Activated T-helper 1 cell treated with anti-CD3 and anti-CD28 coated beads, Interleukin-12 subunit alpha, Interleukin-12 subunit beta, Interleukin-2, Interleukin-4 antibody, amounts not matched to agents 30 ng/mL and 10 ng/mL and 1 ng/mL, durations not matched to agents 14 hours and 24 hours and 36 hours (primary cell): ENCODE data around the gene GABRA4. TPM values are rescaled to one million over a fixed set of nuclear protein-coding genes. Genes with fewer than 3 reads are reported as not detected.
A peak's percentile ranks its signal among the peaks of the same experiment; 100 is the strongest.

Experiments used
- DNase-seq: peaks from one replicate; pipeline ENCODE4 v3.0.0; 2021; ENCODE audit warnings: low spot score
- H3K27ac Mint-ChIP-seq: one replicate; pipeline ENCODE4 v1.8.0; 2021; ENCODE audit warnings: mild to moderate bottlenecking, mixed read lengths
- H3K27me3 Mint-ChIP-seq: one replicate; pipeline ENCODE4 v1.8.0; 2022; ENCODE audit warnings: mild to moderate bottlenecking, moderate library complexity, mixed read lengths; ENCODE audit not compliant: insufficient read depth
- H3K36me3 Mint-ChIP-seq: one replicate; pipeline ENCODE4 v1.8.0; 2021; ENCODE audit warnings: low read depth, mixed read lengths
- H3K4me1 Mint-ChIP-seq: one replicate; pipeline ENCODE4 v1.8.0; 2021; ENCODE audit warnings: low read depth, mixed read lengths
- H3K4me3 Mint-ChIP-seq: one replicate; pipeline ENCODE4 v1.8.0; 2021; ENCODE audit warnings: mild to moderate bottlenecking, moderate library complexity, mixed read lengths
- H3K9me3 Mint-ChIP-seq: one replicate; pipeline ENCODE4 v1.8.0; 2021; ENCODE audit warnings: mixed read lengths
- intact Hi-C: fragments of 100-400 bp; cut with micrococcal nuclease; formaldehyde crosslinking; loops from one replicate; pipeline ENCODE4 v1.15.1; 2024
- total RNA-seq: library from RNA; stranded (reverse); gene quantifications from 2 replicates; pipeline ENCODE4 v1.2.3, GENCODE V29; 2022

The GABRA4 gene
- total RNA-seq, 1 donor from 2014 or later, result not detected

GRCh38 chr4:47002580-47002979, 9.2 kb upstream of the GABRA4 start:
- Mint-ChIP-seq H3K4me1 (no peaks in the 10 kb centered on the region), H3K36me3 (no peaks in the 10 kb centered on the region), H3K27me3 (peaks cover 14% of the 10 kb centered on the region), H3K4me3 (no peak overlapping the region), H3K27ac (no peak overlapping the region), H3K9me3 (no peaks in the 10 kb centered on the region)
- intact Hi-C loops, result no loop called here
- no peak for DNase-seq

GRCh38 chr4:47000406-47000805, 7.0 kb upstream of the GABRA4 start:
- no peak for DNase-seq
- Mint-ChIP-seq H3K9me3 (no peaks in the 10 kb centered on the region), H3K36me3 (no peaks in the 10 kb centered on the region), H3K4me3 (no peak overlapping the region), H3K4me1 (no peaks in the 10 kb centered on the region), H3K27ac (no peak overlapping the region), H3K27me3 (peaks cover 24% of the 10 kb centered on the region)
- intact Hi-C loops, result no loop called here

DNA sequence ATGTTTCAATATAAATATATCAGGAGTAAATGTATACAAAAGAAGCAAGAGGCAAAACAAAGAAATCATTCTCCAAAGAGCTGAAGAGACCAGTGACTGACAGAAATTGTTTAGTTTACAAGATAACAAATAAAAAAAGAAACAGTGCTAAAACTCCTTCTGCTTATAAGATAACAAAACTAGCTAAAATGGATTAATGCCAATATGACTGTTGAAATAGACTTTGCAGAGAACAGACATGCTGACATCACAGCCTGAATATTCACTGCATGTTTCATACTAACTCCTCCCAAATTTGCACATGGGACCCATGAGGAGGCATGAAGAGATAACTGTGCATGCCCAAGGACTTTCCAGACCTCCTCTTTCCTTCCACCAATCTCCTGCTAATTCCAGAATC, 6.2 kb upstream of the GABRA4 start:
- H3K27ac Mint-ChIP-seq, result no peak overlapping the region
- peaks cover 31% of the 10 kb centered on the region for H3K27me3 Mint-ChIP-seq
- H3K9me3 Mint-ChIP-seq, result no peaks in the 10 kb centered on the region
- intact Hi-C loops, result no loop called here
- DNase-seq, result no peak
- no peaks in the 10 kb centered on the region for H3K36me3 Mint-ChIP-seq
- H3K4me3 Mint-ChIP-seq, result no peak overlapping the region
- no peaks in the 10 kb centered on the region for H3K4me1 Mint-ChIP-seq

GRCh38 chr4:46994007-46994405, 625 bp upstream of the GABRA4 start:
- Mint-ChIP-seq H3K9me3 (no peaks in the 10 kb centered on the region), H3K27me3 (peaks cover 53% of the 10 kb centered on the region), H3K4me3 (peak overlapping the region; percentile 37), H3K27ac (no peak overlapping the region), H3K36me3 (no peaks in the 10 kb centered on the region), H3K4me1 (peaks cover 5% of the 10 kb centered on the region)
- intact Hi-C loops, result no loop called here
- DNase-seq, result no peak

- Mint-ChIP-seq H3K27me3 (peaks cover 48% of the 10 kb centered on the region), H3K4me1 (peaks cover 5% of the 10 kb centered on the region), H3K27ac (no peak overlapping the region), H3K4me3 (no peak overlapping the region), H3K9me3 (no peaks in the 10 kb centered on the region), H3K36me3 (no peaks in the 10 kb centered on the region)
- intact Hi-C loops, result no loop called here
- no peak for DNase-seq
Observed at GRCh38 chr4:46992338-46992737, 1.0 kb downstream of the GABRA4 start.

DNA sequence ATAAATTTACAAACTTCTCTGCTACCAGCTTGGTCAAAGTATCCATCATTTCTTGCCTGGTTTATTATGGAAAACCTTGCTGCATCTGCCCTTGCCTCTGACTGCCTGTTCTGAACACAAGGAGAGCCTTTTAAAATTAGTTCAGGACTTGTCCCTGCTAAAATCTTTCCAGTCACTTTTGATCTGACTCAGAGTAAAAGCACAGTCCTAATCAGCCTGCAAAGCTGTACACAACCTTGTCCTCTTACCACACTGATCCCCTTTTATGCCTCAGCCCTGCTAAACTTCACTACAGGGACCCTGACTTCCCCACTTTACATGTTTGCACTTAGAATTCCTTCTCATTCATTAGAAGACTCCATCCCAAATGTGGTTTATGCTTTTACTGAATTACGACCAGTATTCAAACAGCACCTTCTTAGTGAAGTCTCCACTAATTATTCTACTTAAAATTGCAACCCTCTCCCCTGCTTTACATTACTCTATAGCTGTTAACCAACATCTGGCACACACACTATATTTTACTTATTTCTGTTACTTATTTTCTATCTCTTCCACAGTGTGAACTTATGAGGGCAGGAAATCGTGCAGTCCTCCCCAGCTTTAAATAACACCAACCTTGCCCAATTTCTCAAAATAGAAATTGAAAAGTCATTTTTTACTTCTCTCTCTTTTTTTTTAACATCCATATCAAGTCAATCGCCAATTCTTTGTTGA, 6.3 kb downstream of the GABRA4 start:
- intact Hi-C loops, result no loop called here
- Mint-ChIP-seq H3K36me3 (no peaks in the 10 kb centered on the region), H3K4me1 (no peaks in the 10 kb centered on the region), H3K9me3 (no peaks in the 10 kb centered on the region), H3K27ac (no peak overlapping the region), H3K4me3 (no peak overlapping the region), H3K27me3 (peaks cover 12% of the 10 kb centered on the region)
- DNase-seq, result no peak

GRCh38 chr4:46984781-46985180, 8.6 kb downstream of the GABRA4 start:
- H3K27ac Mint-ChIP-seq, result no peak overlapping the region
- no peaks in the 10 kb centered on the region for H3K9me3 Mint-ChIP-seq
- no peak for DNase-seq
- no peaks in the 10 kb centered on the region for H3K36me3 Mint-ChIP-seq
- peaks cover 4% of the 10 kb centered on the region for H3K27me3 Mint-ChIP-seq
- H3K4me3 Mint-ChIP-seq, result no peak overlapping the region
- intact Hi-C loops, result no loop called here
- H3K4me1 Mint-ChIP-seq, result no peaks in the 10 kb centered on the region

GRCh38 chr4:46980851-46981250, 12.5 kb downstream of the GABRA4 start:
- Mint-ChIP-seq H3K27ac (no peak overlapping the region), H3K9me3 (no peaks in the 10 kb centered on the region), H3K4me1 (no peaks in the 10 kb centered on the region), H3K27me3 (peaks cover 2% of the 10 kb centered on the region), H3K4me3 (no peak overlapping the region), H3K36me3 (no peaks in the 10 kb centered on the region)
- intact Hi-C loops, result no loop called here
- no peak for DNase-seq

DNA sequence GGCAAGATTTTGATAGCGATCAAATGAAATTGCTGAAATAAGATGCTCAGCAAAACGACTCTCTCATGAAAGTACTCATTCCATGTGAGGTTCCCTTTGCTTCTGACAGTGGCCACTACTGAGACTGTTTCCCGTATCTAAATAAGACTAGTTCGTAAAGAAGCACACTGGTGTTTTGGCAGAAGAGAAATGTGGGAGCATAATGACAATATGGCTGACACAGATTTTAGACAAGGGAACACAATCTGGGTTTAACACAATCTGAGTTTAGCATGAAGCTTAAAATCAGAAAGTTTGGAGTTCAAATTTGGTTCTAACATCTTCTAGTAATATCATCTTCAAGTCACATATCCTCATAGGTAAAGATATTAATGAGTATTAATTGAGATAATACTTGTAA, 13.7 kb downstream of the GABRA4 start:
- H3K4me1 Mint-ChIP-seq, result no peaks in the 10 kb centered on the region
- no peak overlapping the region for H3K4me3 Mint-ChIP-seq
- no peaks in the 10 kb centered on the region for H3K9me3 Mint-ChIP-seq
- DNase-seq, result no peak
- intact Hi-C loops, result no loop called here
- no peaks in the 10 kb centered on the region for H3K36me3 Mint-ChIP-seq
- no peak overlapping the region for H3K27ac Mint-ChIP-seq
- H3K27me3 Mint-ChIP-seq, result peaks cover 2% of the 10 kb centered on the region

DNA sequence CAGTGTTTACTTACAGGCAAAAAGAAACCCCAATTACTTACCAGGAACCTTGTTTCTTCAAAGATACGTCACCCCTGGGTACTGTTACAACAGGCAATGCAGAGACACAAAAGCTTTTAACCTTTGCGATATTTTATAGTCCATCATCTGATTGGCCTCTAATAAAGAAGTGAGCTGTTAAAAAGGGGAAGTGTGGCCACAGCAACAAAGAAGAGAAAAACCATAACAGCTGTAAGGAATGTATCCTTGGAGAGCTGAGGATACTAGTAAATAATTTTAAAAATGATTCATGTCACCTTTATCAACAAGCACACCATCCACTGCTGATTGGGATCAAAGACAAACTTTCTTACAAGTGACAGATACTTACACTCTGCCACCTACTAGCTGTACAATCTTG, 14.1 kb downstream of the GABRA4 start:
- no peaks in the 10 kb centered on the region for H3K36me3 Mint-ChIP-seq

GRCh38 chr4:46977245-46977644, 16.1 kb downstream of the GABRA4 start:
- no peak for DNase-seq
- peaks cover 2% of the 10 kb centered on the region for H3K27me3 Mint-ChIP-seq
- intact Hi-C loops, result no loop called here
- H3K36me3 Mint-ChIP-seq, result no peaks in the 10 kb centered on the region
- H3K4me1 Mint-ChIP-seq, result no peaks in the 10 kb centered on the region
- no peak overlapping the region for H3K27ac Mint-ChIP-seq
- H3K9me3 Mint-ChIP-seq, result no peaks in the 10 kb centered on the region
- H3K4me3 Mint-ChIP-seq, result no peak overlapping the region

More for the DNA sequence above, 14.1 kb downstream of the GABRA4 start:
- Mint-ChIP-seq H3K4me3 (no peak overlapping the region), H3K9me3 (no peaks in the 10 kb centered on the region), H3K4me1 (no peaks in the 10 kb centered on the region), H3K27ac (no peak overlapping the region), H3K27me3 (peaks cover 2% of the 10 kb centered on the region)
- no peak for DNase-seq
- intact Hi-C loops, result no loop called here

DNA sequence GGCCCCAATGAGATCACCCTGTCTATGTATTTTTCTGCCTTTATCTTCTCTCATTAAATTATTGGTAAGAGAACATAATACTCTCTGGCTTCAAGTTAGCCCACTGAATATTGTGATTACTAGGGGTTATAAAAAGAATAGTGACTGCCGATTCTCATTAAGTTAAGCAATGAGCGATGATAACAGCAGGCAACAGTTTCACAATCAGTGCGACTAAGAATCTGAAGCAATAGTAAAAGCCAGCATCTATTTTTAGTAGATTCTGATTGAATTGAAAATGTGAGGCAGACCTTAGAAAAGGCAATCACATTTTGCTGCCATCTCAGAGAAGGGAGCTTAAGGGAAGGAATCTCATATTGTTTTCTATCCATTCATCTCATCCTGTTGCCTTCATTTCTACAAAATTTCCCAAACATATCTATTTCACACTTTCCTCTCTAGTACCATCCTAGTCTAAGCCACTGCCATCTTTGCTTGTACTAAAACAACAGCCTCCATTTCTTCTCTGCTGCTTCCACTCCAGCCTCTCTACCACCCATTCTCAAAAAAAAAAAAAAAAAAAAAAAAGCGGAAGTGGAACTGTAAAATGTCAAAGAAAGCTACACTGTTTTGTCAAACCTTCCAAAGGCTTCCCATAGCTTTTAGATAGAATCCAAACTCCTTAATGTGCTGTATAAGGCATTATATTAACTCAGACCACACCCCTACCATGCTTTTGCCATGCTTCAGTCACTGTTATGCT, 17.4 kb downstream of the GABRA4 start:
- no peaks in the 10 kb centered on the region for H3K4me1 Mint-ChIP-seq
- H3K4me3 Mint-ChIP-seq, result no peak overlapping the region
- H3K9me3 Mint-ChIP-seq, result no peaks in the 10 kb centered on the region
- no peak for DNase-seq
- no peak overlapping the region for H3K27ac Mint-ChIP-seq
- H3K27me3 Mint-ChIP-seq, result peaks cover 2% of the 10 kb centered on the region
- H3K36me3 Mint-ChIP-seq, result no peaks in the 10 kb centered on the region
- intact Hi-C loops, result no loop called here

DNA sequence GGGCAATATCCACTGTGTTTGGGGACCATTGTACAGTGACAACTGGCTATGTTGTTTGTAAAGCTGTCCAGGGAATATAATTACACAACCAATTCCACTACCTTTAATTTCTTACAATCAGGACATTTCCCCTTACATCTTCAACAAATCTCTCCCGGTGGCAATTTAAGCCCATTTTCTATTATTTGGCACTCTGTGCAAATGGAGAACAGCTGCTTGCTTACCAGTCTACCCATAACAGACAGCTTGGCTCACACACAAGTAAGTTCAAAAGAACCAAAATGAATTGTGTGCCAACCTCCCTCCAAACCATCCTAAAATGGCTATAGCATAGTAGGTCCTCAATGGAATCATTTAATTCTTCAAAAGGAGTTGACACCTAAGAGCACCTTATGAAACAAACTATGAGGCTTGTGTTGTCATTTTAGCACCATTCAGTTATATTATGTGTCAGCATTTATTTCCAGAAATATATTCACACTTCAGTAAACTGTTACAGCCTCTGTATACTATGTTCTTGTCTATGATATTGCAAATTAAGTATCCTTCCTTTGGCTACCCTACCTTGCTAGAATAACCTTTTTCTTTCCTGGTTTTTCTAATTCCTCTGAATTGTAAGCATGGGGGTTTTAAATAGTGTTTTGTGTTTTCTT, 18.4 kb downstream of the GABRA4 start:
- no peaks in the 10 kb centered on the region for H3K9me3 Mint-ChIP-seq

More for the DNA sequence above, 18.4 kb downstream of the GABRA4 start:
- intact Hi-C loops, result no loop called here
- no peak overlapping the region for H3K4me3 Mint-ChIP-seq
- no peak overlapping the region for H3K27ac Mint-ChIP-seq
- DNase-seq, result no peak
- H3K36me3 Mint-ChIP-seq, result no peaks in the 10 kb centered on the region
- peaks cover 4% of the 10 kb centered on the region for H3K27me3 Mint-ChIP-seq
- no peaks in the 10 kb centered on the region for H3K4me1 Mint-ChIP-seq
